ENCODE measurements around the gene CST6. TPM values are rescaled to one million over a fixed set of nuclear protein-coding genes. Genes with fewer than 3 reads are reported as not detected.

The CST6 gene
- total RNA-seq, 1 donor from 2014 or later, result not detected

DNA sequence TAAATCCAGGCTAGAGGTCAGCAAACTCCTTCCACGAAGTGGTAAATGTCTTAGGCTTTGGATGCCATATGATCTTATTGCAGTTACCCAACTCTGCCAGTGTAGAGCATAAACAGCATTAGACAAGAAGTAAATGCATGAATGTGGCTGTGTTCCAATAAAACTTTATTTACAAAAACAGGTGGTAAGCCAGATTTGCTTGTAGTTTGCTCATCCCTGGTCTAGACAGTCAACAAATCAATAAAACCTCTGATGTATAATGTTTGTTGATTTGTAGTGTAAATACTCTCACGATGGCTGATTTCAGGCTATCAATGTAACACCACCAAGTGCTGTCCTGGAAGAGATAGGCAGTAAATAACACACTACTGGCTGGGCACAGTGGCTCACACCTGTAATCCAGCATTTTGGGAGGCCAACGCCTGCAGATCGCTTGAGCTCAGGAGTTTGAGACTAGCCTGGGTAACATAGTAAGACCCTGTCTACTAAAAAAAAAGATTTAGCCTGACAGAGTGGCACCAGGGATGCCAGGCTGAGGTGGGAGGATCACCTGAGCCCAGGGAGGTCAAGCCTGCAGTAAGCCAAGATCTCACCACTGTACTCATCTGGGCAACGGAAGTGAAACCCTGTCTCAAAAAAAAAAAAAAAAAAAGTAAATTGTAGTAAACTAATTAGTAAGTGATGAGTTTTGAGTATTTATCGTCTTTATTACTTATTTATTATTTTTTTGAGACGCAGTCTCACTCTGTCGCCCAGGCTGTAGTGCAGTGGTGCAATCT is 21.3 kb downstream of the CST6 start:
- H3K27ac ChIP-seq (replicated peaks), result no peak overlapping the region
- H3K4me1 ChIP-seq, result peaks cover 5% of the 10 kb centered on the region
- peaks cover 4% of the 10 kb centered on the region for H3K27me3 ChIP-seq (ENCODE audit: low read depth)
- H3K36me3 ChIP-seq, result no peaks in the 10 kb centered on the region
- TF ChIP-seq, protein P1, sequence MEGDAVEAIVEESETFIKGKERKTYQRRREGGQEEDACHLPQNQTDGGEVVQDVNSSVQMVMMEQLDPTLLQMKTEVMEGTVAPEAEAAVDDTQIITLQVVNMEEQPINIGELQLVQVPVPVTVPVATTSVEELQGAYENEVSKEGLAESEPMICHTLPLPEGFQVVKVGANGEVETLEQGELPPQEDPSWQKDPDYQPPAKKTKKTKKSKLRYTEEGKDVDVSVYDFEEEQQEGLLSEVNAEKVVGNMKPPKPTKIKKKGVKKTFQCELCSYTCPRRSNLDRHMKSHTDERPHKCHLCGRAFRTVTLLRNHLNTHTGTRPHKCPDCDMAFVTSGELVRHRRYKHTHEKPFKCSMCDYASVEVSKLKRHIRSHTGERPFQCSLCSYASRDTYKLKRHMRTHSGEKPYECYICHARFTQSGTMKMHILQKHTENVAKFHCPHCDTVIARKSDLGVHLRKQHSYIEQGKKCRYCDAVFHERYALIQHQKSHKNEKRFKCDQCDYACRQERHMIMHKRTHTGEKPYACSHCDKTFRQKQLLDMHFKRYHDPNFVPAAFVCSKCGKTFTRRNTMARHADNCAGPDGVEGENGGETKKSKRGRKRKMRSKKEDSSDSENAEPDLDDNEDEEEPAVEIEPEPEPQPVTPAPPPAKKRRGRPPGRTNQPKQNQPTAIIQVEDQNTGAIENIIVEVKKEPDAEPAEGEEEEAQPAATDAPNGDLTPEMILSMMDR (IDR thresholded peaks at IDR 0.05; ENCODE audit: borderline replicate concordance), result no peak
- intact Hi-C loops (cut with micrococcal nuclease), result no loop called here
- H3K4me3 ChIP-seq, result no peak overlapping the region
- H3K9me3 ChIP-seq (replicated peaks), result no peaks in the 10 kb centered on the region
- no peak for DNase-seq

DNA sequence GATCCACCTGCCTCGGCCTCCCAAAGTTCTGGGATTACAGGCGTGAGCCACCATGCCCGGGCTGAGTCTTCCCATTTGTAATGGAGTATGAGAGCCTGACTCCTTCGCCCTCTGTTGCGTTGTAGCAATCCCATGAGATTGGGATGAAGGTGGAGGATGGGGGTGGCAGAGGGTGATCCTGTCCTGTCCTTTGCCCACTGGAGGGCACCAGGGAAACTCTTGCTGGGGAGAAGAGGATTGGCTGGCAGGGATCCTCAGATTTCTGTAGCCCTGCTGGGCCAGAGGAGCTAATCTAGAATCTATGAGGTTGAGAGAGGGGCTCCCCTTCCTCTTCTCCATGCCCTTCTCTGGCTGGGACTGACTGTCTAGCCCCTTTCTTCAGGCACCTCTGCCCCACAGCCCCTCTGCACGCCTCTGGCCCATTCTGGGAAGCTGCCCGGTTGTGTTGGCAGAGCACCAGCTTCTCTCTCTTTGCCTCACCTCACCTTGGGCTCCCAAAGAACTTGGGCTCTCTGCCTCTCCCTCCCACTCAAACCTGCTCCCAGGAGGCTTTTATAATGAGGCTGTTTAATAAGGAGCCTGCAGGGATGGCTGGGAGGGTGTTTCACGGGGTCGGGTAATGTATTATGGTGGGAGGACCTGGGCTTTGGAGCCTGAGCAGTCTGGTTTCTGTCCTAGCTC is 24.0 kb downstream of the CST6 start:
- no peak for DNase-seq
- no peak overlapping the region for H3K27ac ChIP-seq (replicated peaks)
- intact Hi-C loops (cut with micrococcal nuclease), result no loop called here

DNA sequence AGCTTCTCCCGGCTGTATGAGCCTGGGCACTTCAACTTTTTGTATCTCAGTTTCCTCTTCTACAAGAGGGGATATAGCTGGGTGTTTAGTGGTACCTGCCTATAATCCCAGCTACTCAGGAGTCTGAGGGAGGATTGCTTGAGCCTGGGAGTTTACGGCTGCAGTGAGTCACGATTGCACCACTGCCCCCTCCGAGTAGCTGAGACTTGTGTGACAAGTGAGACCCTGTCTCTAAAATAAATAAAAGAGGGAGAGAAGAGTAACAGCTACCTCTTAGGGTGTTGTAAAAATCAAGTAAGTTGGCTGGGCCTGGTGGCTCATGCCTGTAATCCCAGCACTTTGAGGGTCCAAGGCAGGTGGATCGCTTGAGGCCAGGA is 24.5 kb downstream of the CST6 start:
- TF ChIP-seq, protein P1 (IDR thresholded peaks at IDR 0.05; ENCODE audit: borderline replicate concordance), result no peak
- Histone ChIP-seq H3K27ac (replicated peaks) (no peak overlapping the region), H3K4me3 (no peak overlapping the region), H3K36me3 (no peaks in the 10 kb centered on the region), H3K4me1 (peaks cover 5% of the 10 kb centered on the region), H3K27me3 (ENCODE audit: low read depth) (peaks cover 4% of the 10 kb centered on the region), H3K9me3 (replicated peaks) (no peaks in the 10 kb centered on the region)
- intact Hi-C loops (cut with micrococcal nuclease), result no loop called here
- DNase-seq, result no peak

More for the DNA sequence above, 24.0 kb downstream of the CST6 start:
- H3K27me3 ChIP-seq (ENCODE audit: low read depth), result peaks cover 4% of the 10 kb centered on the region
- TF ChIP-seq, protein P1 (IDR thresholded peaks at IDR 0.05; ENCODE audit: borderline replicate concordance), result no peak
- no peaks in the 10 kb centered on the region for H3K9me3 ChIP-seq (replicated peaks)
- no peak overlapping the region for H3K4me3 ChIP-seq
- no peaks in the 10 kb centered on the region for H3K36me3 ChIP-seq
- peaks cover 5% of the 10 kb centered on the region for H3K4me1 ChIP-seq

DNA sequence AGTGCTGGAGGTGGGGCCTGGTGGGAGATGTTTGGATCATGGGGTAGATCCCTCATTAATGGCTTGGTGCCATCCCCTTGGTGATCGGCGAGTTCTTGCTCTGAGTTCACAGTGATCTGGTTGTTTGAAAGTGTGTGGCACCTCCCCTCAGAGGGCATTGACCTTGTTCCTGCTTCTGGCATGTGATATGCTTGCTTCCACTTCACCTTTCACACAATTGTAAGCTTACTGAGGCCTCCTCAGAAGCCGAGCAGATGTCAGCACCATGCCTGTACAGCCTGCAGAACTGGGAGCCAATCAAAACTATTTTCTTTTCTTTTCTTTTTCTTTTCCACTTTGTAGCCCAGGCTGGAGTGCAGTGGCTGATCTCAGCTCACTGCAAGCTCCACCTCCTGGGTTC is 25.5 kb downstream of the CST6 start:
- H3K4me1 ChIP-seq, result peaks cover 5% of the 10 kb centered on the region
- no peaks in the 10 kb centered on the region for H3K36me3 ChIP-seq
- no peak overlapping the region for H3K4me3 ChIP-seq
- intact Hi-C loops (cut with micrococcal nuclease), result no loop called here
- peaks cover 4% of the 10 kb centered on the region for H3K27me3 ChIP-seq (ENCODE audit: low read depth)
- TF ChIP-seq, protein P1 (IDR thresholded peaks at IDR 0.05; ENCODE audit: borderline replicate concordance), result no peak
- H3K27ac ChIP-seq (replicated peaks), result no peak overlapping the region
- no peaks in the 10 kb centered on the region for H3K9me3 ChIP-seq (replicated peaks)
- DNase-seq, result no peak

DNA sequence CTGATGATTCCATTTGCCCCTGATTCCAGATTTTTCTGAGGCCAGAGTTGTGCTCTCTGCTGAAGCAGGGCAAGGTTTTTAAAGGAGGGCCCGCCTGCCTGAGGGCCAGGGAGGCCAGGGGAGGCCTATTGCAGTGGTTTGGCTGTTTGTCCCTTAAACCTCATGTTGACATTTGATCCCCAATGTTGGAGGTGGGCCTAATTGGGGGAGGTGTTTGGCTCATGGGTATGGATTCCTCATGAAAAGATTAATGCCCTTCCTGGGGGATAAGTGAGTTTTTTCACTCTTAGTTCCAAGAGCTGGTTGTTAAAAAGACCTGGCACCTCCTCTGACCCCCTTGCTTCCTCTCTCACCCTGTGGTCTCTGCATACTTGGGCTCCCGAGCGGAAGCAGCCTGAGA is 28.0 kb downstream of the CST6 start:
- H3K27me3 ChIP-seq (ENCODE audit: low read depth), result peaks cover 4% of the 10 kb centered on the region
- intact Hi-C loops (cut with micrococcal nuclease), result no loop called here
- no peak for DNase-seq
- H3K4me3 ChIP-seq, result no peak overlapping the region
- H3K27ac ChIP-seq (replicated peaks), result no peak overlapping the region
- TF ChIP-seq, protein P1 (IDR thresholded peaks at IDR 0.05; ENCODE audit: borderline replicate concordance), result no peak
- peaks cover 5% of the 10 kb centered on the region for H3K4me1 ChIP-seq
- no peaks in the 10 kb centered on the region for H3K9me3 ChIP-seq (replicated peaks)
- no peaks in the 10 kb centered on the region for H3K36me3 ChIP-seq

All from left ventricle myocardium inferior (tissue), 1 donor.